ENCODE data around the gene ENPP4. TPM values are rescaled to one million over a fixed set of nuclear protein-coding genes. Genes with fewer than 3 reads are reported as not detected.

ENPP4 gene
- total RNA-seq, 1 donor from 2014 or later, result 3.3 TPM

DNA sequence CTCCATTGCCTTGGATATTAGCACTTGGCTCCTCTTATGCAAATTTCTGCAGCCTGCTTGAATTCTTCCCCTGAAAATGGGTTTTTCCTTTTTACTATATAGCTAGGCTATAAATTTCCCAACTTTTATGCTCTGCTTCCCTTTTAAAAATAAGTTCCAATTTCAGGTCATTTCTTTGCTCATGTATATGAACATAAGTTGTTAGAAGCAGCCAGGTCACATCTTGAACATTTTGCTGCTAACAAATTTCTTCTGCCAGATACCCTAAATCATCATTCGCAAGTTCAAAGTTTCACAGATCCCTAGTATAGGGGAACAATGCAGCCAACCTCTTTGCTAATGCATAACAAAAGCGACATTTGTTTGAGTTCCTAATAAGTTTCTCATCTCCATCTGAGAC, 34.5 kb upstream of the ENPP4 start:
- no peak for DNase-seq (ENCODE audit: low read depth, low spot score)
- H3K4me3 Mint-ChIP-seq, result no peak overlapping the region
- TF ChIP-seq, protein P1, sequence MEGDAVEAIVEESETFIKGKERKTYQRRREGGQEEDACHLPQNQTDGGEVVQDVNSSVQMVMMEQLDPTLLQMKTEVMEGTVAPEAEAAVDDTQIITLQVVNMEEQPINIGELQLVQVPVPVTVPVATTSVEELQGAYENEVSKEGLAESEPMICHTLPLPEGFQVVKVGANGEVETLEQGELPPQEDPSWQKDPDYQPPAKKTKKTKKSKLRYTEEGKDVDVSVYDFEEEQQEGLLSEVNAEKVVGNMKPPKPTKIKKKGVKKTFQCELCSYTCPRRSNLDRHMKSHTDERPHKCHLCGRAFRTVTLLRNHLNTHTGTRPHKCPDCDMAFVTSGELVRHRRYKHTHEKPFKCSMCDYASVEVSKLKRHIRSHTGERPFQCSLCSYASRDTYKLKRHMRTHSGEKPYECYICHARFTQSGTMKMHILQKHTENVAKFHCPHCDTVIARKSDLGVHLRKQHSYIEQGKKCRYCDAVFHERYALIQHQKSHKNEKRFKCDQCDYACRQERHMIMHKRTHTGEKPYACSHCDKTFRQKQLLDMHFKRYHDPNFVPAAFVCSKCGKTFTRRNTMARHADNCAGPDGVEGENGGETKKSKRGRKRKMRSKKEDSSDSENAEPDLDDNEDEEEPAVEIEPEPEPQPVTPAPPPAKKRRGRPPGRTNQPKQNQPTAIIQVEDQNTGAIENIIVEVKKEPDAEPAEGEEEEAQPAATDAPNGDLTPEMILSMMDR (conservative IDR thresholded peaks at IDR 0.05), result no peak

DNA sequence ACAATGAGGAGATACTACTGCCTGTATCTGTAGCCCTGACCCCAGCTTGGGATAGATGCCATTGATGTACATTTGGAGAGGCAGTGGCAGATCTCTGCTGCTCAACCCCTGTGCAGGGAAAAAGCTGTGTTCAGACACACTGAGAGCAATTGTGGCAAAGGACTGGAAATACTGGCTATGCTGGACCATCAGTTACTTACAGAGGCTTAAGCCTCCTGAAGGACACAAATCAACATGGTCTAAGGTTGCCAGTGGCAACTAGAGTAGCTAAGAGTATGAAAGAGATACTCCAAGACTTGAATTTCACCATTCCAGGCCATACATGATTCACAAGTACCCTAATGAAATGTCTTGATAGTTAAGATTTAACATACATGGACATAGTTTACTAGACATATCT, 32.4 kb upstream of the ENPP4 start:
- TF ChIP-seq, protein P1 (conservative IDR thresholded peaks at IDR 0.05), result no peak
- no peak overlapping the region for H3K4me3 Mint-ChIP-seq
- no peak for DNase-seq (ENCODE audit: low read depth, low spot score)
- H3K9me3 Mint-ChIP-seq, result peaks cover 10% of the 10 kb centered on the region
- peaks cover 4% of the 10 kb centered on the region for H3K4me1 Mint-ChIP-seq
- peaks cover 2% of the 10 kb centered on the region for H3K36me3 Mint-ChIP-seq (ENCODE audit: low read depth)
- H3K27ac Mint-ChIP-seq (ENCODE audit: unreplicated experiment), result no peak overlapping the region
- H3K27me3 Mint-ChIP-seq (ENCODE audit: low read depth), result no peaks in the 10 kb centered on the region

More for the DNA sequence above, 34.5 kb upstream of the ENPP4 start:
- Mint-ChIP-seq H3K9me3 (peaks cover 10% of the 10 kb centered on the region), H3K4me1 (peaks cover 4% of the 10 kb centered on the region), H3K36me3 (ENCODE audit: low read depth) (peaks cover 2% of the 10 kb centered on the region), H3K27me3 (ENCODE audit: low read depth) (peaks cover 5% of the 10 kb centered on the region), H3K27ac (ENCODE audit: unreplicated experiment) (no peak overlapping the region)

DNA sequence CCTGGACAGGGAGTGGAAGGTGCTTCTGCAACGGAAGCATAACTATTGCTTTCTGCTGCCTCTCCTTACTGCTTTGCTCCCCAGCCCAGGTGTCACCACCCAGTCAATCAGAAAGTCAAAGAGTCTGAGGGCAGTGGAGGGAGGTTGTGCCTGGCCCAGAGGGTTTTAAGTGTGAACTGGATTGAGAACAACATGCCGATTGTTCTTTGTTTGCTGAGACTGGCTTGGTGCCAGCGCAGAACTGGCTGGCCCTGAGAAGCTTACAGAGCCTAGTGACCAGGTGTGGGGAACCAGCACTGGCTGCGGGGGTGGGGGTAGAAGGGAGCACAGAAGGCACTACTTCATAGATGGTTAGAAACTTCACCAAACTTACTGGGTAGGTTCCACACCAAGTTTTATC, 31.1 kb upstream of the ENPP4 start:
- Mint-ChIP-seq H3K4me3 (no peak overlapping the region), H3K27me3 (ENCODE audit: low read depth) (no peaks in the 10 kb centered on the region), H3K36me3 (ENCODE audit: low read depth) (peaks cover 2% of the 10 kb centered on the region), H3K27ac (ENCODE audit: unreplicated experiment) (no peak overlapping the region), H3K4me1 (peaks cover 4% of the 10 kb centered on the region), H3K9me3 (peaks cover 10% of the 10 kb centered on the region)
- TF ChIP-seq, protein P1 (conservative IDR thresholded peaks at IDR 0.05), result no peak
- no peak for DNase-seq (ENCODE audit: low read depth, low spot score)

DNA sequence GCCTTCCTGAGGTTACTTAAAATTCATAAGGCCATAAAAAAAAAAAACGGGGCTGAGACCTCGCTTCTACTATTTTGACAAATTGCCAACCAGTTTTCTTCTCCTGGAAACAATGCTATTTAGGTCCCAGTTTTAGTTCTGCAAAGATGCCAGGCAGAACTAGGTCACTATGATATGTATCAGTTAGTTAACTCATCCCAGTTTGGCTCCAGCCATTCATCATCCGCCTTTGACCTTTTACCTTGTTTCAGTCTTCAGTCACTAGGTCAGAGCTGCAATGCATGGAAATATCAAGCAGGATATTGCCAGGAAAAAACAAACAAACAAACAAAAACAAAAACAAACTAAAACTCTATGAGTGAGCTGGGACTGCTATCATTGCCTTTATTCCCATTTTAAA, 29.8 kb upstream of the ENPP4 start:
- DNase-seq (ENCODE audit: low read depth, low spot score), result no peak
- Mint-ChIP-seq H3K27me3 (ENCODE audit: low read depth) (no peaks in the 10 kb centered on the region), H3K36me3 (ENCODE audit: low read depth) (peaks cover 2% of the 10 kb centered on the region), H3K4me3 (no peak overlapping the region), H3K27ac (ENCODE audit: unreplicated experiment) (no peak overlapping the region), H3K4me1 (peaks cover 4% of the 10 kb centered on the region), H3K9me3 (peaks cover 10% of the 10 kb centered on the region)
- TF ChIP-seq, protein P1 (conservative IDR thresholded peaks at IDR 0.05), result no peak

DNA sequence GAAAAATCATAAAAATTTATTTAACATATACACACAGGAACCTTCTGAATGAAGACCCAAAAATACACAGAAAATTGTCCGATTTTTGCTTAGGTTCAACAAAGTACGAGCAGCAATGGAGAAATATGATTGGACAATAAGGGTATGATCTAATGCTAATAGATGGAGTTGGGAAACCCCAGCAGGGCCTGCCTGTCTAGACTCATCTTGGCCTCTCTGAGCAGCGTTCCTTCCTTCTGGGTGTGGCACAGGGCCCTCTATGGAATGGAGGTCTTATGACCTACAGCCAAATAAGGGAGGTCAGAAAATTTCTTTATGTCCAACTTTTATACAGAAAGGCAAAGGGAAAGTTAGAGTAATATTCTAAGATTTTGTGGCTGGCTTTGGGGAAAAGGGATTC, 27.7 kb upstream of the ENPP4 start:
- Mint-ChIP-seq H3K27ac (ENCODE audit: unreplicated experiment) (no peak overlapping the region), H3K27me3 (ENCODE audit: low read depth) (no peaks in the 10 kb centered on the region), H3K4me3 (no peak overlapping the region)

More for the DNA sequence above, 27.7 kb upstream of the ENPP4 start:
- H3K36me3 Mint-ChIP-seq (ENCODE audit: low read depth), result peaks cover 3% of the 10 kb centered on the region
- H3K4me1 Mint-ChIP-seq, result peaks cover 4% of the 10 kb centered on the region
- no peak for DNase-seq (ENCODE audit: low read depth, low spot score)
- TF ChIP-seq, protein P1 (conservative IDR thresholded peaks at IDR 0.05), result no peak
- no peaks in the 10 kb centered on the region for H3K9me3 Mint-ChIP-seq

All from neural crest cell (in vitro differentiated cells).